A549 (cell line): ENCODE measurements around the gene LANCL1.

Experiments
- JUNB ChIP-seq: fragments of >200 bp; sonication (Bioruptor Twin); formaldehyde crosslinking; IDR thresholded peaks from 2 replicates; pipeline ENCODE4 v1.6.1; 2016
- NFE2L2 ChIP-seq: fragments of 150-350 bp; conservative IDR thresholded peaks from 2 replicates; pipeline ENCODE4 v1.6.1; 2014; ENCODE audit warnings: low read length

DNA sequence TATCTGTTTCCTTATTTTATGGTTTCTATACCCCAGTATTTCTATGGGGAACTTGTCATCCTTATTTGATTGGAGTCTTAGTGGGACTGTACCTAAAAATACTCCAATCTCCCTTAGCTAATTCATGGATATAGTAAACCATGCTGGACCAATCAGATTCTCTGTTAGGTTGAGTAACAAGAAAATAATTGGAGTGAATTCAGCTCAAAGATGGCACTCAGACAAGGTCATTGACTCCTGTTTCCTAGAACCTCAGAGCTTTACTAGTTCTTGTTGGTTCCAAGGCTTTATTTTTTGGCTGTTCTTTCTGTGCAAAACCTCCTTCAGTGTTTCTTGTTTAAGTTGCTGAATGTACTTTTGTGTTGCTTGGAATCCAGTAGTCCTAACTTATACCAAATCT, 48.0 kb upstream of the LANCL1 start:
- TF ChIP-seq JUNB, result no peak
- no peak for TF ChIP-seq NFE2L2
